ENCODE results near the gene IFRD2. TPM values are rescaled to one million over a fixed set of nuclear protein-coding genes. Genes with fewer than 3 reads are reported as not detected.
A peak's percentile ranks its signal among the peaks of the same experiment; 100 is the strongest.

IFRD2 gene
- total RNA-seq, 4 donors from 2014 or later = 37.3 to 85.4 (median 64.9) TPM

DNA sequence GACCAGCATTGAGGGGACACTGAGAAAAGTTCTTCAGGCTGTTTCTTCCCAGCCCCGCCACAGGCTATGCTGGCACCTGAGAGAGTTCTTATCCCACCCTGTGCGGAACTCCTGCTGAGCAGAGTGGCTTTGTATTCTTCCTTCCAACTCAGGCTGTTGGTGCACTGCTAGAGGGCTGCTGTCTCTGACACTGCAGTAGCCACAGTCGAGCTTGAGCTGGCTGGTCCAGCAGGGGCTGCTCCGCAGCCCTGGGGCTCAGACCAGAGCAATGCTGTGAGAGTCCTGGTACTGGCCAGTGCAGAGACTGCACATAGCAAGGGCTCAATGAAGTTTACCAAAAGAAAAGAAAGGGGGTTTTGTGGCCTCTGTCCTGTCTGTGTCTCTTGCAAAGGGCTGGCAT is 52.6 kb downstream of the IFRD2 start:
- Histone ChIP-seq H3K4me1 (peaks cover 0 to 85% (median 71%) of the 10 kb centered on the region in 3 donors), H3K9me3 (no peaks in the 10 kb centered on the region), H3K27me3 (no peaks in the 10 kb centered on the region), H3K36me3 (peaks cover 0 to 11% of the 10 kb centered on the region in 2 donors), H3K4me3 (peak overlapping the region in 1 of 2 donors; percentile 94), H3K27ac (peak overlapping the region in 3 of 4 donors; percentile 96 to 100 (median 98))
- no peak for ATAC-seq
- WGBS, 2 donors (ENCODE audit: low coverage in 1 of 2) = 75% methylated on average over 2 of the region's 4 CpGs; no CpG with 5 or more reads in 1 of the 2 donors
- TF ChIP-seq POLR2AphosphoS5 (IDR thresholded peaks at IDR 0.05) (no peak), CTCF (IDR thresholded peaks at IDR 0.05) (no peak), POLR2A (IDR thresholded peaks at IDR 0.05) (no peak), EP300 (IDR thresholded peaks at IDR 0.05) (no peak)

DNA sequence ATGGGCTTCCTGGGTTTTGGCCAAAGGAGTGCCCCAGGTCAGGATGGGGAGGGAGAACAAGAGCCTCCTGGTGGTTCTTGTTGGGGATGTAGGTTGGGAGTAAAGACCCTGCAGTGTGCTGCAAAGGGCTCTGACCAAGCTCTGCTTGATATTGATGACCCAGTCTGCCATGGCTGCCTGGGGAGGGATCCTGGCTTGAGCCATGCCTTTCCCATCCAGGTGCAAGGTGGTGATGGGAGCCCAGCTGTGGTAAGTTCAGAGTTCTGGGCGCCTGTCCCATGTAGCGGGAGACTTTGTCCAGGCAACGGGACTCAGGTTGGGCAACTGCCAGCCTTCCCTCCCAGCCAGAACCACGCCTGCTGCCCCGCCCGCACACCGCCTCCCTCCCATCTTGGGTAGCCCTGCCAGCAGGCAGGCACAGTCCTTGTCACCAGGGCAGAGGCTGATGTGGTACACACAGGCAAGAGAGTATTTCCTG is 53.6 kb downstream of the IFRD2 start:
- H3K27ac ChIP-seq = peak overlapping the region; percentile 83 to 100 (median 97)
- peak; percentile 20 for ATAC-seq
- TF ChIP-seq CTCF (IDR thresholded peaks at IDR 0.05) (no peak), POLR2A (IDR thresholded peaks at IDR 0.05) (no peak), POLR2AphosphoS5 (IDR thresholded peaks at IDR 0.05) (peak; percentile 65)
- peaks cover 0 to 6% of the 10 kb centered on the region in 2 donors for H3K36me3 ChIP-seq
- H3K27me3 ChIP-seq = no peaks in the 10 kb centered on the region
- no peaks in the 10 kb centered on the region for H3K9me3 ChIP-seq
- peak overlapping the region; percentile 67 to 94 for H3K4me3 ChIP-seq
- no CpG with 5 or more reads among the region's 7 CpGs for WGBS, 2 donors (ENCODE audit: low coverage in 1 of 2)
- H3K4me1 ChIP-seq = peaks cover 0 to 74% (median 64%) of the 10 kb centered on the region in 3 donors

DNA sequence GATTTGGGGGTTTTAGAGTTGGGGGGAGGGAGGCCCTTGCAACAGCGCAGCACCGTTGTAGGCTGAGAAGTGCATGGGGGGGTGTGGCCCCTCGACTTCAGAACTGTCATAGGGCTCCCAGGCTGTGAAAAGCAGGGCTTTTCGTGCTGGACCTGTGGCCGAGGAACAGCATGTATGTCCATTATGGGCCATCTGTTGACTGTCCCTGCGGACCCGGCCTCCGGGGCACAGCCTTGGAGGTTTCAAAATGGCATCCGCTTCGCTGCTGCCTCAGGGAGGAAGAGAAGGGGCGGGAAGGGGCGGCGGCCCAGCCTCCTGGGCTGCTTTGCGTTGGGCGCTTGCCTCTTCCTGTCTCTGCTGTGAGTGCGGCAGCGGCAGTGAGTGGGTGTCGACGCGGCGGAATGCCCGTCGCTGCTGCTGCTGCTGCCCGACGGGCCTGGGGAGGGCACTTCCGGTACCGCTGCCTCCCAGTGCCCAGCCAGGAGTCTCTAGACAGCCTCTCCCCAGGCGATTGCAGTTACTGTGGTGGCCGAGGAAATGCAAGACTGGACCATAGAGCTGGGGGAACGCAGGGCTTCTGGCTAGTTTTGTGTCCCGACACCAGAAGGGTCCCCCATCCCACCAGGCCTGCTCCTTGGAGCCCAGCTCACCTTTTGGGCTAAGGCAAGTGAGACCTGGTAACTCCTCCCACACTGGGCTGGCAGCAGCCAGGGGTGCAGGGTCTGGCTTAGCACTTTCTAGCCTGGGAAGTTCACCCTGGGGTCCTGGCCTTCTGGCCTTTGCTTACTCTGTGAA is 54.3 kb downstream of the IFRD2 start:
- Histone ChIP-seq H3K4me1 (peaks cover 0 to 68% (median 58%) of the 10 kb centered on the region in 3 donors), H3K27ac (peak overlapping the region; percentile 83 to 100 (median 97)), H3K36me3 (peaks cover 0 to 6% of the 10 kb centered on the region in 2 donors), H3K27me3 (no peaks in the 10 kb centered on the region), H3K9me3 (no peaks in the 10 kb centered on the region), H3K4me3 (peak overlapping the region; percentile 67 to 94)
- peak; percentile 37 for ATAC-seq
- TF ChIP-seq POLR2A (IDR thresholded peaks at IDR 0.05) (peak; percentile 37), POLR2AphosphoS5 (IDR thresholded peaks at IDR 0.05) (peak; percentile 75), CTCF (IDR thresholded peaks at IDR 0.05) (peak in 1 of 4 experiments; percentile 10), EP300 (IDR thresholded peaks at IDR 0.05) (no peak)
- 0% methylated on average over 3 of the region's 31 CpGs for WGBS, 2 donors (ENCODE audit: low coverage in 1 of 2)

Other genes starting within 250 kb of the IFRD2 start
- 100 to 1,000 TPM in 3 of 4 donors, 10 to 100 TPM in 1; 85.7 to 228 (median 136) TPM for gene RBM5, start 203.5 kb downstream of the IFRD2 start, total RNA-seq
- 10 to 100 TPM in 3 of 4 donors, 1 to 10 TPM in 1; 6.7 to 33.5 (median 16.3) TPM for gene SEMA3F, start 137.1 kb downstream of the IFRD2 start, total RNA-seq
- not detected for gene GNAT1, start 100.8 kb downstream of the IFRD2 start, total RNA-seq
- under 1 TPM in 2 of 4 donors, not detected in 2; 0.35 TPM for gene SLC38A3, start 87.2 kb downstream of the IFRD2 start, total RNA-seq
- gene GNAI2, start 56.2 kb downstream of the IFRD2 start, total RNA-seq = 100 to 1,000 TPM; 172 to 262 (median 222) TPM
- 10 to 100 TPM; 29.1 to 54.9 (median 44.2) TPM for gene SEMA3B, start 23.3 kb downstream of the IFRD2 start, total RNA-seq
- gene LSMEM2, start 13.3 kb downstream of the IFRD2 start, total RNA-seq = not detected
- 1 to 10 TPM; 2.4 to 8.8 (median 4.0) TPM for gene HYAL3, start 7.0 kb upstream of the IFRD2 start, total RNA-seq
- 10 to 100 TPM in 1 of 4 donors, 1 to 10 TPM in 3; 4.2 to 12.3 (median 7.9) TPM for gene NAA80, start 7.0 kb upstream of the IFRD2 start, total RNA-seq
- gene HYAL1, start 11.1 kb upstream of the IFRD2 start, total RNA-seq = 10 to 100 TPM in 2 of 4 donors, 1 to 10 TPM in 2; 4.8 to 12.3 (median 7.9) TPM
- 10 to 100 TPM; 37.2 to 87.0 (median 74.8) TPM for gene HYAL2, start 30.3 kb upstream of the IFRD2 start, total RNA-seq
- 10 to 100 TPM; 23.8 to 36.2 (median 31.3) TPM for gene TUSC2, start 35.8 kb upstream of the IFRD2 start, total RNA-seq
- gene RASSF1, start 48.4 kb upstream of the IFRD2 start, total RNA-seq = 10 to 100 TPM; 24.5 to 40.3 (median 26.9) TPM
- gene ZMYND10, start 53.3 kb upstream of the IFRD2 start, total RNA-seq = under 1 TPM in 1 of 4 donors, not detected in 3; 0.54 TPM
- gene NPRL2, start 58.3 kb upstream of the IFRD2 start, total RNA-seq = 10 to 100 TPM; 14.0 to 26.6 (median 19.5) TPM
- gene CYB561D2, start 58.4 kb upstream of the IFRD2 start, total RNA-seq = 10 to 100 TPM in 1 of 4 donors, 1 to 10 TPM in 3; 4.7 to 10.9 (median 9.0) TPM
- gene TMEM115, start 67.1 kb upstream of the IFRD2 start, total RNA-seq = 10 to 100 TPM; 41.1 to 66.2 (median 55.7) TPM
- gene CACNA2D2, start 211.2 kb upstream of the IFRD2 start, total RNA-seq = 1 to 10 TPM in 1 of 4 donors, under 1 TPM in 3; 0.31 to 1.7 (median 0.66) TPM

All from gastroesophageal sphincter (tissue), 4 donors.